HPDE6-E6E7 (cell line): ENCODE measurements around the gene KLHL36.
"Not testable (repeated sequence)": the region's sequence is repeated elsewhere in the genome, so short reads cannot be mapped to it uniquely, and the experiment has no call there.

Experiments used
- DNase-seq: peaks from one replicate; pipeline ENCODE4 v3.0.0; 2011; ENCODE audit warnings: missing footprints; ENCODE audit errors: extremely low spot score

The KLHL36 gene

GRCh38 chr16:84693869-84694268, 45.6 kb downstream of the KLHL36 start:
- not testable (repeated sequence) for DNase-seq

- DNase-seq: no peak
Measured at GRCh38 chr16:84694980-84695379, 46.7 kb downstream of the KLHL36 start.

GRCh38 chr16:84699147-84699711, 50.9 kb downstream of the KLHL36 start:
- DNase-seq: no peak

GRCh38 chr16:84699712-84700445, 51.6 kb downstream of the KLHL36 start, which contains the start of gene USP10:
Gene USP10, plus strand, starts transcription at chr16:84700000. Its CDS starts 91 bp downstream, at chr16:84700091.
- peak; percentile 98 for DNase-seq

GRCh38 chr16:84700446-84701300, 52.4 kb downstream of the KLHL36 start:
- DNase-seq: peak; percentile 48

DNA sequence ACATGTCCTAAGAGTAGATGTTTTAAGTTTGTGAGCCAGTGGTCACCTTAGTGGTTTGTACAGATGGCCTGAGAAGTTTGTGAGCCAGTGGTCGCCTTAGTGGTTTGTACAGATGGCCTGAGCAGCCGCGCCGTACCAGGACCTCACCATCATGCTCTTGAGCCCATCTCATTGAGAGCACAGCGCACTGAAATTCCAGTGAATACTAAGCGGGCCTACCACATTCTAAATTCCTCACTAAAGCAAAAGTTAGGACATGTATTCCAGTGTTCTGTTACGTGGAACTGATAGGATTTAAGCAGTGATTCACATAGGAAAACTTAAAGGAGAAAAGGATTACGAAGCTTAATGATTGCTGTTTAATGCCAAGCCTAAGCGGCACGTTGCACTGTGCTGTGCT, 55.4 kb downstream of the KLHL36 start:
- no peak for DNase-seq

- no peak for DNase-seq
Measured at GRCh38 chr16:84704253-84704652, 55.9 kb downstream of the KLHL36 start.

- DNase-seq: no peak
Measured at GRCh38 chr16:84706856-84707255, 58.5 kb downstream of the KLHL36 start.

- DNase-seq: no peak
Measured at GRCh38 chr16:84709609-84710008, 61.3 kb downstream of the KLHL36 start.

- DNase-seq: no peak
Measured at GRCh38 chr16:84710686-84711085, 62.4 kb downstream of the KLHL36 start.
